IMR-90 (cell line): ENCODE data around the gene NT5C. TPM values are rescaled to one million over a fixed set of nuclear protein-coding genes. Genes with fewer than 3 reads are reported as not detected.

Source experiments
- ATAC-seq: fragments of 200-7000 bp; cut with Tn5 transposase; 2 replicates; pipeline ENCODE4 v1.9.1; 2020; ENCODE audit warnings: low read depth, mild to moderate bottlenecking, moderate library complexity
- Bru-seq: library from RNA; stranded (reverse); fragments of 400-500 nt; gene quantifications from one replicate; lab custom pipeline; 2021; lab: Mats Ljungman, UMichigan
- BruChase-seq, 2 experiments: library from RNA; stranded (reverse); fragments of 400-500 nt; gene quantifications; one replicate each; lab custom pipeline; 2021; lab: Mats Ljungman, UMichigan
- BruUV-seq: library from RNA; stranded (reverse); fragments of 400-500 nt; replicated peaks from 2 replicates; lab custom pipeline; 2021; lab: Mats Ljungman, UMichigan
- CTCF ChIA-PET: fragments of 300-600 bp; formaldehyde crosslinking; extraction: SDS; loops from one replicate; lab custom pipeline; 2021; ENCODE audit warnings: antibody characterized with exemption; lab: Yijun Ruan, JAX
- POLR2A ChIA-PET: fragments of 300-600 bp; sonication (Branson Sonifier 250); formaldehyde crosslinking; loops from one replicate; lab custom pipeline; 2022; ENCODE audit warnings: antibody characterized with exemption; ENCODE audit not compliant: unreplicated experiment; lab: Charles Lee
- DNase-seq: peaks from one replicate; pipeline ENCODE4 v3.0.0; 2013
- H2AFZ ChIP-seq: replicated peaks from 2 replicates; pipeline ENCODE3; 2013; ENCODE audit warnings: low read length, mild to moderate bottlenecking; ENCODE audit not compliant: poor library complexity
- H2AK5ac ChIP-seq: 2 replicates; pipeline ENCODE4 v1.6.1; 2013; ENCODE audit warnings: low read depth, low read length, inconsistent platforms
- H2AK9ac ChIP-seq: replicated peaks from 2 replicates; pipeline ENCODE3; 2013; ENCODE audit warnings: mild to moderate bottlenecking, low read depth, low read length, moderate library complexity; ENCODE audit not compliant: poor library complexity
- H2BK120ac ChIP-seq: 2 replicates; pipeline ENCODE4 v1.6.1; 2013; ENCODE audit warnings: low read depth, low read length, inconsistent platforms
- H2BK15ac ChIP-seq: 3 replicates; pipeline ENCODE4 v1.6.1; 2013; ENCODE audit warnings: low read depth, low read length, inconsistent platforms
- H2BK20ac ChIP-seq: 2 replicates; pipeline ENCODE4 v1.6.1; 2013; ENCODE audit warnings: low read depth, mild to moderate bottlenecking, inconsistent platforms, low read length, moderate library complexity
- H2BK5ac ChIP-seq: 2 replicates; pipeline ENCODE4 v1.6.1; 2013; ENCODE audit warnings: mild to moderate bottlenecking, low read depth, low read length, inconsistent platforms; ENCODE audit not compliant: poor library complexity, severe bottlenecking
- H3K14ac ChIP-seq: replicated peaks from 2 replicates; pipeline ENCODE4 v1.6.1; 2013; ENCODE audit warnings: low read depth, low read length, inconsistent platforms
- H3K18ac ChIP-seq: 2 replicates; pipeline ENCODE4 v1.6.1; 2013; ENCODE audit warnings: low read depth, low read length, control low read depth
- H3K23ac ChIP-seq: 2 replicates; pipeline ENCODE4 v1.6.1; 2013; ENCODE audit warnings: low read depth, low read length, inconsistent platforms
- H3K27ac ChIP-seq: 2 replicates; pipeline ENCODE4 v1.5.1; 2013; ENCODE audit warnings: mild to moderate bottlenecking, control low read depth, low read length; ENCODE audit not compliant: insufficient read depth
- H3K27me3 ChIP-seq: 2 replicates; pipeline ENCODE4 v1.6.1; 2013; ENCODE audit warnings: low read length; ENCODE audit not compliant: control insufficient read depth, insufficient read depth
- H3K36me3 ChIP-seq: 2 replicates; pipeline ENCODE4 v1.6.1; 2013; ENCODE audit warnings: low read length, mixed read lengths; ENCODE audit not compliant: control insufficient read depth, insufficient read depth
- H3K4ac ChIP-seq: 2 replicates; pipeline ENCODE4 v1.6.1; 2013; ENCODE audit warnings: low read depth, low read length, inconsistent platforms
- H3K4me1 ChIP-seq: 2 replicates; pipeline ENCODE4 v1.6.1; 2013; ENCODE audit warnings: low read length, mixed read lengths; ENCODE audit not compliant: control insufficient read depth, insufficient read depth
- H3K4me2 ChIP-seq: 2 replicates; pipeline ENCODE4 v1.6.1; 2013; ENCODE audit warnings: low read depth, mild to moderate bottlenecking, control low read depth, low read length, moderate library complexity
- H3K4me3 ChIP-seq: 2 replicates; pipeline ENCODE4 v1.5.1; 2013; ENCODE audit warnings: low read depth, mild to moderate bottlenecking, control low read depth, low read length, moderate library complexity; ENCODE audit not compliant: insufficient read depth
- H3K56ac ChIP-seq: 2 replicates; pipeline ENCODE4 v1.6.1; 2013; ENCODE audit warnings: low read length, inconsistent platforms; ENCODE audit not compliant: insufficient read depth; ENCODE audit errors: extremely low read depth
- H3K79me1 ChIP-seq, 2 experiments: 2 replicates each; pipeline ENCODE4 v1.6.1; 2013; ENCODE audit warnings: low read length in 2 of 2, inconsistent platforms in 1 of 2, low read depth in 1 of 2
- H3K9ac ChIP-seq: 2 replicates; pipeline ENCODE4 v1.6.1; 2013; ENCODE audit warnings: low read depth, low read length, control low read depth
- H3K9me1 ChIP-seq: 2 replicates; pipeline ENCODE4 v1.6.1; 2013; ENCODE audit warnings: low read length, inconsistent platforms; ENCODE audit not compliant: insufficient read depth
- H3K9me3 ChIP-seq: 2 replicates; pipeline ENCODE4 v1.6.1; 2013; ENCODE audit warnings: low read length; ENCODE audit not compliant: control insufficient read depth, insufficient read depth
- H4K20me1 ChIP-seq: 2 replicates; pipeline ENCODE4 v1.6.1; 2013; ENCODE audit warnings: low read length, inconsistent platforms; ENCODE audit not compliant: insufficient read depth
- H4K5ac ChIP-seq: 2 replicates; pipeline ENCODE4 v1.6.1; 2013; ENCODE audit warnings: mild to moderate bottlenecking, low read depth, low read length, control low read depth
- H4K8ac ChIP-seq, 2 experiments: 2 replicates each; pipeline ENCODE4 v1.6.1; 2013; ENCODE audit warnings: low read depth in 2 of 2, low read length in 2 of 2, control low read depth in 1 of 2, inconsistent platforms in 1 of 2
- H4K91ac ChIP-seq: 2 replicates; pipeline ENCODE4 v1.6.1; 2013; ENCODE audit warnings: low read depth, low read length, inconsistent platforms; ENCODE audit not compliant: insufficient read depth
- BHLHE40 ChIP-seq: fragments of 150-350 bp; IDR thresholded peaks from 2 replicates; pipeline ENCODE4 v1.6.1; 2016; ENCODE audit warnings: mild to moderate bottlenecking, low read depth, low read length
- CEBPB ChIP-seq: IDR thresholded peaks from 2 replicates; pipeline ENCODE4 v1.6.1; 2012; ENCODE audit warnings: low read depth, low read length, improper control_type of control experiment
- CHD1 ChIP-seq: IDR thresholded peaks from 2 replicates; pipeline ENCODE4 v1.6.1; 2012; ENCODE audit warnings: low read depth, low read length, improper control_type of control experiment
- FOS ChIP-seq: fragments of 150-350 bp; IDR thresholded peaks from 2 replicates; pipeline ENCODE4 v1.6.1; 2016; ENCODE audit warnings: low read depth, low read length
- MAFK ChIP-seq: IDR thresholded peaks from 2 replicates; pipeline ENCODE4 v1.6.1; 2012; ENCODE audit warnings: low read depth, low read length, improper control_type of control experiment
- MXI1 ChIP-seq: IDR thresholded peaks from 2 replicates; pipeline ENCODE4 v1.6.1; 2012; ENCODE audit warnings: low read depth, mild to moderate bottlenecking, low read length, moderate library complexity, borderline replicate concordance
- NFE2L2 ChIP-seq: fragments of 150-350 bp; IDR thresholded peaks from 2 replicates; pipeline ENCODE4 v1.6.1; 2016; ENCODE audit warnings: low read depth, mild to moderate bottlenecking, low read length
- POLR2A ChIP-seq: IDR thresholded peaks from 2 replicates; pipeline ENCODE4 v1.6.1; 2012; ENCODE audit warnings: mild to moderate bottlenecking, low read depth, low read length
- RAD21 ChIP-seq: IDR thresholded peaks from 2 replicates; pipeline ENCODE4 v1.6.1; 2012; ENCODE audit warnings: low read length, improper control_type of control experiment
- RCOR1 ChIP-seq: IDR thresholded peaks from 2 replicates; pipeline ENCODE4 v1.6.1; 2012; ENCODE audit warnings: mild to moderate bottlenecking, low read length, improper control_type of control experiment; ENCODE audit not compliant: insufficient replicate concordance
- SMC3 ChIP-seq: fragments of 150-350 bp; IDR thresholded peaks from 2 replicates; pipeline ENCODE4 v1.6.1; 2016; ENCODE audit warnings: low read depth, mild to moderate bottlenecking, antibody characterized with exemption, low read length, moderate library complexity
- USF2 ChIP-seq: fragments of 150-350 bp; IDR thresholded peaks from 2 replicates; pipeline ENCODE4 v1.6.1; 2017; ENCODE audit warnings: mild to moderate bottlenecking, antibody characterized with exemption, low read length, low read depth
- WGBS, 2 experiments: methylation state at CpG; one replicate each; pipeline versions ENCODE4 v1.1.5 to v1.1.7; 2013; ENCODE audit warnings: missing lambda C conversion rate in 2 of 2; ENCODE audit not compliant: insufficient read length in 1 of 2; ENCODE audit errors: extremely low coverage in 2 of 2; 5-methylcytosine and 5-hydroxymethylcytosine counted together
- dilution Hi-C: fragments of 300-500 bp; cut with HindIII; formaldehyde crosslinking; loops from one replicate; pipeline ENCODE4 v1.14.3; 2018; ENCODE audit warnings: low sequenced_read_pairs; ENCODE audit not compliant: unreplicated experiment
- in situ Hi-C: fragments of 300-500 bp; cut with MboI; formaldehyde crosslinking; loops from 3 replicates; pipeline ENCODE4 v1.14.3; 2019; ENCODE audit warnings: low sequenced_read_pairs, inconsistent platforms, mixed read lengths
- intact Hi-C: fragments of 100-400 bp; cut with micrococcal nuclease; formaldehyde crosslinking; loops from 2 replicates; pipeline ENCODE4 v1.10.0; 2022
- long read RNA-seq: library from polyadenylated mRNA; unstranded; transcript quantifications from one replicate; pipeline ENCODE4 v2.0.0, GENCODE V29; 2021; ENCODE audit not compliant: unreplicated experiment
- polyA plus RNA-seq, 3 experiments: library from polyadenylated mRNA; depleted of rRNA; stranded (reverse); fragments of >200 nt; gene quantifications; 2 replicates each; pipeline ENCODE4 v1.2.3, GENCODE V29; 2012; ENCODE audit warnings: low replicate concordance in 1 of 3
- total RNA-seq: library from RNA; depleted of rRNA; stranded (reverse); fragments of >200 nt; gene quantifications from 2 replicates; pipeline ENCODE4 v1.2.3, GENCODE V29; 2012; rRNA removed
- TF ChIP-seq, protein P1 (sequence below): fragments of 150-350 bp; IDR thresholded peaks from 2 replicates; pipeline ENCODE4 v1.6.1; 2016; ENCODE audit warnings: low read depth, mild to moderate bottlenecking, low read length, moderate library complexity, borderline replicate concordance

The NT5C gene
- total RNA-seq (23.1 and 24.0 TPM in 2 replicates), polyA plus RNA-seq (2012; rRNA removed) (44.6 and 62.1 TPM in 2 replicates), Bru-seq, nascent RNA (percentile 59 among the genes with signal in this experiment), BruChase-seq, experiment 1, labeled RNA remaining after a 6-hour chase (percentile 70 among the genes with signal in this experiment), BruChase-seq, experiment 2, labeled RNA remaining after a 2-hour chase (percentile 63 among the genes with signal in this experiment)
- 36.7 and 49.9 TPM in 2 replicates for polyA plus RNA-seq (2012; cell fraction: cytosol; rRNA removed)
- polyA plus RNA-seq (2012; cell fraction: nucleus; rRNA removed; ENCODE audit: low replicate concordance): 78.2 and 163 TPM in 2 replicates
- long read RNA-seq, transcript NT5C-201 (5 exons, 954 nt): major isoform, 20 of 61 reads
- long read RNA-seq, partial matches to known transcripts: 2 of 61 reads
- long read RNA-seq, other reads (novel, unspliced or antisense): 27 of 61 reads

DNA sequence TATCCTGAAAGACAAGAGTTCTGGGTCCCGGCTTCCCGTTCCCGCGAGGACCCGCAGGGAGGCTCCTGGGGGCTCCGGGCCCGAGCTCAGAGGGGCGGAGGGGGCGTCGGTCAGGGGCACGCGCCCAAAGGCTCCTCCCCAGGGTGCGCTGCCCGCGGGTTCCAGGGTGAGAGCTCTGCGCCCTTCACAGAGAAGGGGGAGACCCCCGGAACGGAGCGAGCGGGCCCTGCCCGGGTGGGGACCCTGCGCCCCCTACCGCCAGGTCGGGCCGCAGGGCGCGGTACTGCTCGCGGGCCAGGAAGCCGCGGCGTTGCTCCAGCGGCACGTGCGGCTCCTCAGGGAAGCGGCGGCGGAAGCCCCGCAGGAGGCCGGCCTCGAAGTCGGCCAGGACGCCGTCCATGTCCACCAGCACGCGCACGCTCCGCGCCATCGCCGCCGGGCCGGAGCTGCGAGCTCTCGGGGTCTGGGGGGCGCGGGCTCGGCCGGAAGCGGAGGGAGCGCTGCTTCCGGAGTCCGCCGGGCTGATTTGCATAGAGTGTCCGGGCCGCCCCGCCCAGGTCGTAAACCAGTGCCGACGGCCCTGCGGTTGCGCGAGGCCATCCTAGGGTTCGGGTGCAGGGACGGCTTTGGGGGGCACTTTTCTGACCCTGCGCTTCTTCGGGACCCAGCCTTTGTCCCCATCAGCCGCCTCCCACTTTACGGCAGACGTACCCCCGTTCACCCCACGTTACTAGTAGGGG, at the start of gene NT5C:
Gene NT5C (minus strand): TSS at position 465 of the 740 bp plus-strand sequence. CDS start 35 bp downstream, at position 430.
- WGBS, 2 experiments: 1% methylated on average over 41 of the region's 82 CpGs; no CpG with 5 or more reads in 1 of the 2 experiments
- peak; percentile 61 for DNase-seq
- Histone ChIP-seq H3K18ac (peak within 1 kb of the TSS; percentile 81), H2AK9ac (peak within 1 kb of the TSS; percentile 68), H3K4me2 (peak within 1 kb of the TSS; percentile 83), H3K79me1 (peaks cover 8 to 60% of the 10 kb centered on the region in 2 experiments), H3K4me3 (peak within 1 kb of the TSS; percentile 91), H2BK5ac (peak within 1 kb of the TSS; percentile 64), H3K4ac (peak within 1 kb of the TSS; percentile 89), H3K56ac (0 out of 2 replicates have a peak within 1 kb of the TSS, but pooled peaks have one; percentile 47), H3K9me1 (peaks cover 12% of the 10 kb centered on the region; the same call in 1 of the 2 replicates), H3K27me3 (no peaks in the 10 kb centered on the region), H2BK20ac (no peak within 1 kb of the TSS), H3K23ac (peak within 1 kb of the TSS; percentile 78), H4K91ac (peak within 1 kb of the TSS; percentile 61), H2AFZ (peak within 1 kb of the TSS; percentile 95), H2BK120ac (peak within 1 kb of the TSS; percentile 24; the same call in 1 of the 2 replicates), H2AK5ac (peak within 1 kb of the TSS; percentile 71), H4K8ac (peak within 1 kb of the TSS; percentile 92 to 97), H4K5ac (peak within 1 kb of the TSS; percentile 98), H3K9ac (peak within 1 kb of the TSS; percentile 85), H2BK15ac (peak within 1 kb of the TSS; percentile 8; the same call in 1 of the 3 replicates), H4K20me1 (peaks cover 12% of the 10 kb centered on the region; the same call in 1 of the 2 replicates), H3K27ac (peak within 1 kb of the TSS; percentile 87), H3K14ac (peak within 1 kb of the TSS; percentile 91), H3K4me1 (no peaks in the 10 kb centered on the region; the same call in 1 of the 2 replicates), H3K36me3 (peaks cover 21% of the 10 kb centered on the region), H3K9me3 (no peaks in the 10 kb centered on the region)
- POLR2A ChIA-PET: interaction anchor here (0.9 kb wide), 1 partner anchor 10 kb away, joined by 4 read pairs; no protein-coding TSS in a partner anchor
- ATAC-seq: peak; percentile 89
- intact Hi-C loops (no loop called here), in situ Hi-C loops (no loop called here), dilution Hi-C loops (no loop called here)
- CTCF ChIA-PET: interaction anchor here (0.6 to 1.9 kb wide), 4 partner anchors 17 to 72 kb away, joined by 3 to 10 read pairs (median 6); no protein-coding TSS in a partner anchor
- BruUV-seq: no TSS peak
- TF ChIP-seq BHLHE40 (peak; percentile 97), NFE2L2 (no peak), RCOR1 (no peak), SMC3 (0 out of 2 replicates have a peak, but pooled peaks have one; percentile 27), RAD21 (peak; percentile 41), MAFK (no peak), CEBPB (no peak), USF2 (peak; percentile 59; the same call in 1 of the 2 replicates), POLR2A (peak; percentile 54; the same call in 1 of the 2 replicates), CHD1 (no peak), MXI1 (peak; percentile 89), FOS (no peak)
- TF ChIP-seq, protein P1, sequence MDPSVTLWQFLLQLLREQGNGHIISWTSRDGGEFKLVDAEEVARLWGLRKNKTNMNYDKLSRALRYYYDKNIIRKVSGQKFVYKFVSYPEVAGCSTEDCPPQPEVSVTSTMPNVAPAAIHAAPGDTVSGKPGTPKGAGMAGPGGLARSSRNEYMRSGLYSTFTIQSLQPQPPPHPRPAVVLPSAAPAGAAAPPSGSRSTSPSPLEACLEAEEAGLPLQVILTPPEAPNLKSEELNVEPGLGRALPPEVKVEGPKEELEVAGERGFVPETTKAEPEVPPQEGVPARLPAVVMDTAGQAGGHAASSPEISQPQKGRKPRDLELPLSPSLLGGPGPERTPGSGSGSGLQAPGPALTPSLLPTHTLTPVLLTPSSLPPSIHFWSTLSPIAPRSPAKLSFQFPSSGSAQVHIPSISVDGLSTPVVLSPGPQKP: no peak
